HUES64 (cell line): ENCODE measurements around the gene NTM.
A peak's percentile ranks its signal among the peaks of the same experiment; 100 is the strongest.
"Not testable (repeated sequence)": the region's sequence is repeated elsewhere in the genome, so short reads cannot be mapped to it uniquely, and the experiment has no call there.

Source experiments
- H3K27ac ChIP-seq: 2 replicates; pipeline ENCODE4 v1.7.0; 2013; ENCODE audit warnings: low read depth, low read length, inconsistent platforms
- H3K27me3 ChIP-seq: 2 replicates; pipeline ENCODE4 v1.6.1; 2013; ENCODE audit warnings: mild to moderate bottlenecking, low read length; ENCODE audit not compliant: insufficient read depth
- H3K36me3 ChIP-seq: 2 replicates; pipeline ENCODE4 v1.6.1; 2013; ENCODE audit warnings: mild to moderate bottlenecking, low read length; ENCODE audit not compliant: insufficient read depth
- H3K4me1 ChIP-seq: 2 replicates; pipeline ENCODE4 v1.6.1; 2013; ENCODE audit warnings: mild to moderate bottlenecking, low read length, moderate library complexity; ENCODE audit not compliant: insufficient read depth
- H3K4me3 ChIP-seq: 2 replicates; pipeline ENCODE4 v1.5.1; 2013; ENCODE audit warnings: mild to moderate bottlenecking, low read length, moderate library complexity
- H3K9ac ChIP-seq: 2 replicates; pipeline ENCODE4 v1.6.1; 2013; ENCODE audit warnings: mild to moderate bottlenecking, low read depth, low read length
- H3K9me3 ChIP-seq: 2 replicates; pipeline ENCODE4 v1.6.1; 2013; ENCODE audit warnings: low read depth, low read length; ENCODE audit not compliant: insufficient read depth
- WGBS: fragments of 150-250, 120-280 bp; methylation state at CpG from one replicate; pipeline ENCODE4 v1.1.7; 2013; ENCODE audit warnings: missing lambda C conversion rate; 5-methylcytosine and 5-hydroxymethylcytosine counted together

NTM gene

DNA sequence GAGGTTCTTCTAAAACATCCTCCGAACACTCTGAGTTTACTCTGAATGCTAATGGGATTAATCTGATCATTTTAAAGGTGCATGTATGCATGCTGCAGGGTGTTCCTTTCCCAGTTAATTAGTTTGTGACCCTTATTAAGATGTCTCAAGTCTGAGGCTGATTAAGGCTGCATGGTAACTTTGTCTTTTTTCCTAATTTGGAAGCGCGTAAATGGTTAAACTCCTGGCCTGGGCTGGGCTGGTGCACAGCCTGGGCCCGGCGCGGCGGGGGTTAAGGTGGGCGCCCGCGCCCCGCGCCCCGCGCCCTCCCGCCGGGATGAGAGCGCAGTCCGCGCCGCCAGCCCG is 539.7 kb downstream of the NTM start:
- 5% methylated on average over 21 of the region's 21 CpGs for WGBS
- Histone ChIP-seq H3K9ac (peak overlapping the region; percentile 76; the same call in 1 of the 2 replicates), H3K4me1 (peaks cover 19% of the 10 kb centered on the region), H3K27ac (no peak overlapping the region), H3K4me3 (peak overlapping the region; percentile 91), H3K36me3 (no peaks in the 10 kb centered on the region), H3K27me3 (peaks cover 19% of the 10 kb centered on the region), H3K9me3 (no peaks in the 10 kb centered on the region)

DNA sequence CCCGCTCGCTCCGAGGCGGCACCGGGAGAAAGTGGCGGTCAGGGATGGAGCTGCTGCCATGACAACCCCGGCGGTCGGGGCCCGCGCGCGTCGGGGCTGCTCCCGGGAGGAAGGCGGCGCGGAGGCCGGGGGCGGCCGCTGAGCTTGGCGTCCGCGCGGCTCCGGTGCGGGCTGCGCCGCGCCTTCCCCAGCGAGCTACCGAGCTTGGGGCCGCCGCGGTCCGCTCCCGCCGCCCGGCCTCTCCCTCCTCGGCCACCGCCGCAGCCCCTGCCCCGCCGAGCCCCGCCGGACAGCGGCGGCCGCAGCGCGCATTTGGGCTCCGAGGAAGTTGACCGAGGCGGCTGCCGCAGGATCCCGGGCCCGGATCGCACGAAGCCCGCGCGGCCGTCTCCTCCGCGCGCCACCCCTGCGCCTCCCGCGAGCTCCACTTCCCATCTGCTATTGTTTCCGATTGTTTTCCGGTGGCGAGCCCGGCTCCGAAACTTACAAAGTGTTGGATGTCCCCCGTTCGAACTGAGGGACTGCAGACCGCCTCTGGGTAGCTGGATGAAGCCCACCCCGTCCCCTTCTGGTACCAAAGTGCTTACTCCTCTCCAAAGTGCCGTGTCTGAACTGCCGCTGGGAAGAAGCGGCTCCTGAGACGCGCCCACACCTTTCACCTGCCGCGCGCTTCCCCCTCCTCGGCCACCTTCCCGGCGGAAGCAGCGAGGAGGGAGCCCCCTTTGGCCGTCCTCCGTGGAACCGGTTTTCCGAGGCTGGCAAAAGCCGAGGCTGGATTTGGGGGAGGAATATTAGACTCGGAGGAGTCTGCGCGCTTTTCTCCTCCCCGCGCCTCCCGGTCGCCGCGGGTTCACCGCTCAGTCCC is 540.3 kb downstream of the NTM start:
- Histone ChIP-seq H3K27me3 (peaks cover 19% of the 10 kb centered on the region), H3K9ac (peak overlapping the region; percentile 76), H3K9me3 (no peaks in the 10 kb centered on the region), H3K36me3 (no peaks in the 10 kb centered on the region), H3K4me1 (peaks cover 14% of the 10 kb centered on the region), H3K4me3 (peak overlapping the region; percentile 91), H3K27ac (0 out of 2 replicates have a peak overlapping the region, but pooled peaks have one; percentile 18)
- under 1% methylated on average over 105 of the region's 105 CpGs for WGBS

DNA sequence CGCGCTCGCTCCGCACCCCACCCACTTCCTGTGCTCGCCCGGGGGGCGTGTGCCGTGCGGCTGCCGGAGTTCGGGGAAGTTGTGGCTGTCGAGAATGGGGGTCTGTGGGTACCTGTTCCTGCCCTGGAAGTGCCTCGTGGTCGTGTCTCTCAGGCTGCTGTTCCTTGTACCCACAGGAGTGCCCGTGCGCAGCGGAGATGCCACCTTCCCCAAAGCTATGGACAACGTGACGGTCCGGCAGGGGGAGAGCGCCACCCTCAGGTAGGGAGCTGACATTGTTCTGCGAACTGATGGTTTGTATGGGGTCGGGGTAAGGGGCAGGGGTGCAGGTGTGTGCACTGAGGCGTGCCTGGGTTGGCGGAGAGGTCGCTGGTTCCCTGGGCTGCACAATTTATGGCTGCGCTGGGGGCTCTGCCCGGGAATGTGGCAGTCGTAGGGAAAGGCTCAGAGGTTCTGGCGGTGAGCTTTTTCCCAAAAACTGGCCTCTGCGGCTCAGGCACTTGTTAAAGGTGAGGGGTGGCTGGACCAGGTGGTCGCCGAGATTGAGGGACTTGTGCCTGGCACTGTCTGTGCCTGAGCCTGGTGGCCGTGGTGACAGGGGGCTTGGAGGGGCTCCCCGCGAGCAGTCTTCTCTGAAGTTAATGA is 541.1 kb downstream of the NTM start:
- not testable (repeated sequence) for H3K9me3 ChIP-seq, H3K36me3 ChIP-seq, H3K27ac ChIP-seq
- H3K9ac ChIP-seq, result peak overlapping the region; percentile 76
- H3K4me1 ChIP-seq, result peaks cover 14% of the 10 kb centered on the region
- WGBS, result 21% methylated on average over 23 of the region's 36 CpGs
- H3K27me3 ChIP-seq, result peaks cover 19% of the 10 kb centered on the region
- H3K4me3 ChIP-seq, result peak overlapping the region; percentile 91

DNA sequence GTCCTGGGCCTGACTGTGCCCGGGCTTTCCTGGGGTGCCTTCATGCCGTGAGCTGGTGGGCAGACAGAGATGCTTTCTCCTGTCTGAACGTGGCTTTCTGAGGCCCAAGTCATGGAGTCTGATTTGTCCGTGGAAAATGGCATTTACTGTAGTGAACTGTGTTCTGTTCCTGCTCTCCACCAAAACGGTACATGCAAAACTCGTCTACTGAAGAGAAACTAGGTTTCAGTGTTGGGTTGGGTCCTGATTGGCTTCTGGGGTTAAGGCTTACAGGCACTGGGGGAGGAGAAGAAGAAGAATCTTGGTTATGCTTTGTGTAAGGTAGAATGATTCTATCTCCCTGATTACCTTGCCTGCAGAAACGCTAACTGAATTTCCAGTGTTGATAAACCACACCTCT is 541.7 kb downstream of the NTM start:
- WGBS, result 83% methylated on average over 7 of the region's 7 CpGs
- H3K9ac ChIP-seq, result no peak overlapping the region
- no peaks in the 10 kb centered on the region for H3K36me3 ChIP-seq
- peak overlapping the region; percentile 91; the same call in 1 of the 2 replicates for H3K4me3 ChIP-seq
- H3K27ac ChIP-seq, result no peak overlapping the region
- H3K27me3 ChIP-seq, result peaks cover 22% of the 10 kb centered on the region
- H3K9me3 ChIP-seq, result no peaks in the 10 kb centered on the region
- peaks cover 14% of the 10 kb centered on the region for H3K4me1 ChIP-seq

DNA sequence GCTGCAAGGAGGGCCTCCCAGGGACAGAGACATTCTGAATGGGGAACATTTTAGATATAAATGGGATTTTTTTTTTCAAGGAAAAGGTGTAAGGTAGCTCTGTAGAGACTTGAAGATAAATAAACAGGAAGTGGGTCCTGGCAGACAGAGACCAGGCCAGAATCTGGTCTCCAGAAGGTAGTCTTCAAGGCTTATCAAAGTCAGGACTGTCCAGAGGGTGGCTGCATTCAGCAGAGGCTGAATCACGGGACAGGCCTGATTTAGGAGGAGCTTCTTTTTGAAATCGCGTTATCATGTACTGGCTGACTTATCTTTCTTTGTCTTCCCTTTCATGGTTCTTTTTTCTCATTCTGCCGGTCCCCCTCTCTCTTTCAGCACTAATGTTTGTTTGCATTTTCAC is 542.9 kb downstream of the NTM start:
- Histone ChIP-seq H3K9ac (no peak overlapping the region), H3K27ac (no peak overlapping the region), H3K4me1 (peaks cover 24% of the 10 kb centered on the region), H3K36me3 (no peaks in the 10 kb centered on the region), H3K9me3 (no peaks in the 10 kb centered on the region), H3K4me3 (no peak overlapping the region), H3K27me3 (peaks cover 22% of the 10 kb centered on the region)
- 81% methylated on average over 4 of the region's 4 CpGs for WGBS

DNA sequence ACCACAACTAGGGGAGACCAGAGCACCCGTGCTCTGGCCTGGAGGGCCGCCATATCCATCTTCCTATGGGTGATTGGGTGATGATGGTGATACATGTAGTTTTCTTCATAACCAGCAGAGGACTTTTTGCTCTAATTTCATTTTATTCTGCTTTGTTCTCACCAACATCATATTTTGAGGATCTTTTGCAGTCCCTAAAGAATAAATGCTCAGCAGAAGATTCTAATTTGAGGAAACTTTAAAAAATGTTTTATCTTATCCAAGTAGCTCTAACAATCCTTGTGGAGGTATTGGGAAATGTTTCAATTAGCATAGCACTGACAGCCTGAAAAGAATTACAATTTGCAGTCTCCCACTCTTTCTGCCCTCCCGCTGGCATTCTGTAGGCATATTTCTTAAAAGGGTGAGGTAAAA is 544.0 kb downstream of the NTM start:
- Histone ChIP-seq H3K9ac (no peak overlapping the region), H3K9me3 (no peaks in the 10 kb centered on the region), H3K27me3 (peaks cover 17% of the 10 kb centered on the region), H3K4me1 (peaks cover 18% of the 10 kb centered on the region), H3K4me3 (no peak overlapping the region), H3K36me3 (no peaks in the 10 kb centered on the region), H3K27ac (no peak overlapping the region)
- 88% methylated on average over 3 of the region's 3 CpGs for WGBS

DNA sequence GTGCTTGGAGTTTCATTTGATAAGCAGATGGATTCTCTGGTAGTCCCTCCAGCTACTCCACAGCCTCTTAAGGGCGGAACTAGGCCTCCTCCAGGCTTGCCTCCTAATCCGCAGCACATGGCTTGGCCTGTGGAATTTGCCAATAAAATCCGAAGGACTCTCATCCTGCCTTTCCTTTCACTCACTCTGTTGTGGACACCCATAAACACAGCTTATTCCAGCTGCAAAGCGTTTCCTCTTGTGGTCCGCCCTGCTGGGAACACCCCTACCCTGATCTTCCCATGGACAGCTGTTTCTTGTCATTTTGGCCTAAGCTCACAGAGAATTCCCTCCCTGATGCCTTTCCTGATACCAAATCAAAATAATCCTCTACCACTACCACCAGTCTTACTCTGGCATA is 546.2 kb downstream of the NTM start:
- Histone ChIP-seq H3K27me3 (0 out of 2 replicates have a peak, but pooled peaks cover 9% of the 10 kb centered on the region), H3K4me1 (peaks cover 10% of the 10 kb centered on the region; the same call in 1 of the 2 replicates), H3K9ac (no peak overlapping the region), H3K4me3 (no peak overlapping the region), H3K9me3 (no peaks in the 10 kb centered on the region), H3K27ac (no peak overlapping the region), H3K36me3 (no peaks in the 10 kb centered on the region)
- WGBS, result 90% methylated on average over 5 of the region's 5 CpGs

DNA sequence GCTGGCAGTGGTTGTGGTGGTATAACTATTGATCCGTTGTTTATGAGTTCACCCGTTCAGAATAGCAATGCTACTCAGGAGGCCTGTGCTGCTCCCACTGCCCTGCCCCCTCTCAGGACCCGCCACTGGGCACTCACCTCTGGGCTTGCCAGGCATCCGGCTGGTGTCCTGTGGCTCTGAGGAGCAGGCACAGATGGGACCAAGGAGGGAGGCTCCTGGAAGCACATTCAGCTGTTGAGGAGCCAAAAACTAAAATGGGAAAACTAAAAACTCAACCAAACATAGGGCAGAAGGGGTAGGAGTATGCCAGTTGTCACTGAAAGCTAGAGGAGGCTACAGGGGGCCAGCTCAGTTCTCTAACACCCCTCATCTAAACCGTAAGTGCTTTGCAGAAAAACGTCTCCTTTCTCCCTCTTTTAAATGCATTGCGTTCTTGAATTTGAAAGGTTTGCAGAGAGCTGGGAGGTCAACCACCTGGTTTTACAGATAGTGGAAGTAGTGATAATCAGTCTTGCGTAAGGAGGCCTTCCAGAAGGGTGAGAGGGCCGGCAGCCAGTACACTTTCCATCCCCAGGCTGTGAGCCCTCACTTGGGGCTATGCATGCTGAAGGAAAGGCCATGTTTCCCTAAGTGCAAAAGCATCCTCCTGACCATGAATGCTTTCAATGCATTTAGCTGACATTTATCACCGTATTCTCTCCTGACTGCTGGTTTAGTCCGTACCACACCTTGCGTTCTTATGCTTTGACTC is 547.4 kb downstream of the NTM start:
- WGBS, result 69% methylated on average over 12 of the region's 12 CpGs
- 0 out of 2 replicates have a peak, but pooled peaks cover 3% of the 10 kb centered on the region for H3K27me3 ChIP-seq
- H3K9ac ChIP-seq, result no peak overlapping the region
- H3K4me1 ChIP-seq, result peaks cover 10% of the 10 kb centered on the region; the same call in 1 of the 2 replicates
- H3K4me3 ChIP-seq, result no peak overlapping the region
- no peak overlapping the region for H3K27ac ChIP-seq
- no peaks in the 10 kb centered on the region for H3K9me3 ChIP-seq
- no peaks in the 10 kb centered on the region for H3K36me3 ChIP-seq

DNA sequence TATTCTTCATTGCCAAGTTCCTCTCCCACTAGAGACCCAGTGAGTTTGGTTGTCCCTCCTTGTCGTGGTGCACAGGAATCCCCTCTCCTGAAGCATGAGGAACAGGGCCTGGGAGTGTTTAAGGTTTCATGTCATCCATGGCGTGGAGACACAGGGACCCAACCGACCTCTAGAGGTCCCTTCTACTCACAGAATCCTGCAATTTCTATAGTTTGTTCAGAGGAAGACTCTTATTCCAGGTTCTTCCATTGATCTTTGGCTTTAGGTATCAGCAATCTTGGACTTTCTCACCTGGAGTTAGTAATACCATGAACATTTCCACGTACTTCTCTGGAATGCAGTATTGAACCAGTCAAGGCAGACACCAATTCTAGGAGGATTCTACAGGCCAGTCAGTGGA is 548.2 kb downstream of the NTM start:
- Histone ChIP-seq H3K4me3 (no peak overlapping the region), H3K9ac (no peak overlapping the region), H3K9me3 (no peaks in the 10 kb centered on the region), H3K36me3 (no peaks in the 10 kb centered on the region), H3K4me1 (peaks cover 10% of the 10 kb centered on the region; the same call in 1 of the 2 replicates), H3K27ac (no peak overlapping the region), H3K27me3 (0 out of 2 replicates have a peak, but pooled peaks cover 3% of the 10 kb centered on the region)
- WGBS, result 80% methylated on average over 4 of the region's 4 CpGs

DNA sequence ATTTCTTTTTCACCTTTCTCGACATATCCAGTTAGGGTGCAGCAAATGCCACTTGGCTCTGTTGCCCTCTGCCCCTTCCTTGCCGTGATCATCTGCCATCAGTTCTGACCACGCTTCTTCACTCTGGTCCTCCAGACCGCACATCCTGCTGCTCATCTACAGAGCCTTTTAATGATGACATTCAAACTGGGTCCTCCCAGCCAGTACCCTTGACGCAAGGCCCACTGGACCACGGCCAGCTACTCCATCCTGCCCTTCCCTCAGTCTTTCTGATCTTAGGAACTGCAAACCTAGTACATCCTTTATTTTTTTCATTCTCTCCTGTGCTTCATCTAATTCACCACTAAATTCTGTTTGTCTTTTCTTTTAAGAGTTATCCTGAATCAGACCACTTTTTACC is 551.8 kb downstream of the NTM start:
- Histone ChIP-seq H3K27me3 (no peaks in the 10 kb centered on the region), H3K4me3 (no peak overlapping the region), H3K9ac (no peak overlapping the region), H3K27ac (no peak overlapping the region), H3K9me3 (no peaks in the 10 kb centered on the region), H3K36me3 (no peaks in the 10 kb centered on the region), H3K4me1 (peaks cover 12% of the 10 kb centered on the region)
- 96% methylated on average over 6 of the region's 6 CpGs for WGBS

DNA sequence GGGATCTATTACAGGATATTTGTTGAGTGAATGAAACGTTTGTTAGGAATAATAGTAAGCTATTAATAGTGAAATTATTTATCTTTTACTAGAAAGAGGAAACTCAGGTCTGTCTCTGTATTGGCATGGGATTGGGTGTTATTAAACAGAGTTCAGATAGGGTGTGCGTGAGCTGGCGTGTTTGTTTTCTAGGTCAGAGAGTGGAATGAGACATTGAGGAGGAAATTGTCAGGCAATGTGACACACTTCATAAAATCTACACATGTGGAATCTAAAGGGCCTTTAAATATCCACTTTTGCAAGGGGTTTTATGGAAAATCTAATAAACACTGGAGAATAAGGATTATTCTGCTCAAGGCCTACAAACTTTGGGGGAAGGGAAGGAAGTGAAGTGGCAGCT is 552.9 kb downstream of the NTM start:
- Histone ChIP-seq H3K9ac (no peak overlapping the region), H3K9me3 (no peaks in the 10 kb centered on the region), H3K27ac (no peak overlapping the region), H3K4me3 (no peak overlapping the region), H3K36me3 (no peaks in the 10 kb centered on the region), H3K27me3 (no peaks in the 10 kb centered on the region), H3K4me1 (peaks cover 8% of the 10 kb centered on the region)
- WGBS, result 93% methylated on average over 3 of the region's 3 CpGs
